Suppressor macrophage (primary cell): ENCODE measurements around the gene UBL4B.
"Not testable (repeated sequence)": the region's sequence is repeated elsewhere in the genome, so short reads cannot be mapped to it uniquely, and the experiment has no call there.

Experiments used
- DNase-seq, 4 experiments: peaks; one replicate each; pipeline ENCODE4 v3.0.0-alpha.2; 2020 to 2022
- total RNA-seq, 17 experiments: gene quantifications; one replicate each; lab custom pipeline; 2026; ENCODE audit warnings: mixed read lengths in 6 of 17, inconsistent platforms in 3 of 17; lab: John Stamatoyannopoulos, UW

UBL4B gene, protein sequence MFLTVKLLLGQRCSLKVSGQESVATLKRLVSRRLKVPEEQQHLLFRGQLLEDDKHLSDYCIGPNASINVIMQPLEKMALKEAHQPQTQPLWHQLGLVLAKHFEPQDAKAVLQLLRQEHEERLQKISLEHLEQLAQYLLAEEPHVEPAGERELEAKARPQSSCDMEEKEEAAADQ
- total RNA-seq = 0 to 0.22 (median 0) reads per million in 17 experiments

DNA sequence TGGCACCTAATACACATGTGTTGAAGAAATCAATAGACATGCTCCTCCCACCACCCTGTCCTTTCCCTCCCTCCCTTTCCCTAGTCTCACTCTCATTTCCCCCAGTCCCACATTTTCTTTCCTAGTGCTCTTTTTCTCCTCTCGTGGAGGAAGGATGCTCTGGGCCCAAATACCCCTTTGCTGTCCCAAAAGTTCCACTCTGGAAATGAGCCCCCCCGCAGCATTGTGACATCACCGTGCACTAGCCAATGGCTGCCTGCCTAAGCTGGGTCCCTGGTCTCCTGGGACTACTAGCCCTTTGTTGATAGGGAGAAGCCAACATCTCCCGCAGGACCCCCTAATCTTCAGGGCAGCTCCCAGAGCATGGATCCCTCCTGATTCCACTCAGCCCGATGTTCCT, at the start of gene UBL4B:
TSS of gene UBL4B (plus strand) at position 301 of the 400 bp plus-strand sequence. CDS start at position 393, 92 bp downstream.
- DNase-seq = no peak

- no peak for DNase-seq
Observed at GRCh38 chr1:110062612-110063011, 49.6 kb upstream of the UBL4B start.

GRCh38 chr1:110063781-110064180, 48.5 kb upstream of the UBL4B start:
- no peak for DNase-seq

DNA sequence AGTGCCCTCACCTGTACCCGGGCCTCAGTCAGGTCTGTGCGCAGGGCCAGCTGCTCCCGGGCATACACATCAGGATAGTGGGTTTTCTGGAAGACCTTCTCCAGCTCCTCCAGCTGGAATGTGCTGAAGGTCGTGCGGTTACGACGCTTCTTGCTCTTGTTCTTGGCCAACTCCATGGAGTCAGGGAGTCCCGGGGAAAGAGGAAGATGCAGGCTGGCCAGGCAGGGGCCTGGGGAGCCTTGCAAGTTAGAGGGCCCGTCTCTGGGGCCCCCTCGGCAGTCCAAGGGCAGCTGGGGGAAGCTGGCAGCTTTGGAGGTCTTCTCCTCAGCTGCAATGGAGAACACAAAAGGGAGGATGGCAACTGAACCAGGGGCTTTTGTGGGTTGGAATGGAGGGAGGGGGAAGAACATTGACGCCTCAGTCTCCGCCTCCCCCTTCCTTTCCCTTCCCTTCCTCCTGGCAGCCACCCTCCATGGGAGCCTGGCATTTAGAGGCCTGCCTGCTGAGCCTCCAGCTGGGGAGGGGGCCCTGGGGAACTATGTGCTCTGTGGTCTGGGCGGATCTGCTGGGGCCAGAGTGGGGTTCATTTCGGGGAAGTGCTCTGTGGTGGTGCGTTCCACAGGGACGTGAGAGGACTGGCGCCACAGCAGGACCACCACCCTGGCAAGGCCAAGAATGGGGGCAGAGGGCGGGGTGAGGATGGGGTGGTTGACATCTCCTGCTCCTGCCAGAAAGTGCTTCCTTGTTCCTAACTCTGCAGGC, 47.5 kb upstream of the UBL4B start:
- no peak for DNase-seq

GRCh38 chr1:110065841-110066240, 46.4 kb upstream of the UBL4B start:
- no peak for DNase-seq

- DNase-seq = no peak
Observed at GRCh38 chr1:110067479-110067892, 44.8 kb upstream of the UBL4B start.

DNA sequence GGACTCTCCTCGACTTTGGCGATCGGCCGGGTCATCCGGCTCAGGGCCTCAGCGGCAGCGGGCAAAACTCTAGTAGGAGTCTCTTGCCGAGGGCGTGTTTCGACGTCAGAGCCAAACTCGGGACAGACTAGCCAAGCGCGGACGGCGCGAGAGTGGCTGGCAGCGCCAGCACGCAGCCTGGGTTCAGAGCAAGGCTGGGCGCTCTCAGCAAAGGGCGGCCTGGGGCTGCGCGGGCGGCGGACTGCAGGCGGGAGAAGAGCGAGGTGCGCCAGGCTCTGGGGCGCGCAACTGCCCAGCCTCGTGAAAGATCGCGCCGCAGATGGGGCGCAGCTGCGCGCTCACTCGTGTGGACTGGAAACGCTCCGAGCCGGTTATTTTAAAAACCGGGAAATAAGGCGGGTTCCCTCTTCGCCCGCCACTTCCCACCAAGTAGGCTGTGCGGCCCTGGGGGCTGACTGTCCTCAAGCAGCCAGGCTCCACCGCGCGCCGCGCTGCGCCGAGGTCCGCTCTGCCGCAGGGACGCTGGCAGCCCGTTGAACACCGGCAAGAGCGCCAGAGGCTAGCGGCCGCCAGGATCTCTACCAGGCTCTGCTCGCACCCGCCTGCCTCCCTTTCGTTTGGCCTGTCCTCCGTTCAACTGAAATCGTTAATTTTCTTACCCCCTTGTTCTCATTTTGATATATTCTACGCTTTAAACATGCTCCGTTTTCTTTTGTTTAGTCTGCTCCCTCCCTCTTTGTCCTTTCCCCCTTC, 44.2 kb upstream of the UBL4B start:
- DNase-seq = peak; percentile 17 to 53 (median 45)

DNA sequence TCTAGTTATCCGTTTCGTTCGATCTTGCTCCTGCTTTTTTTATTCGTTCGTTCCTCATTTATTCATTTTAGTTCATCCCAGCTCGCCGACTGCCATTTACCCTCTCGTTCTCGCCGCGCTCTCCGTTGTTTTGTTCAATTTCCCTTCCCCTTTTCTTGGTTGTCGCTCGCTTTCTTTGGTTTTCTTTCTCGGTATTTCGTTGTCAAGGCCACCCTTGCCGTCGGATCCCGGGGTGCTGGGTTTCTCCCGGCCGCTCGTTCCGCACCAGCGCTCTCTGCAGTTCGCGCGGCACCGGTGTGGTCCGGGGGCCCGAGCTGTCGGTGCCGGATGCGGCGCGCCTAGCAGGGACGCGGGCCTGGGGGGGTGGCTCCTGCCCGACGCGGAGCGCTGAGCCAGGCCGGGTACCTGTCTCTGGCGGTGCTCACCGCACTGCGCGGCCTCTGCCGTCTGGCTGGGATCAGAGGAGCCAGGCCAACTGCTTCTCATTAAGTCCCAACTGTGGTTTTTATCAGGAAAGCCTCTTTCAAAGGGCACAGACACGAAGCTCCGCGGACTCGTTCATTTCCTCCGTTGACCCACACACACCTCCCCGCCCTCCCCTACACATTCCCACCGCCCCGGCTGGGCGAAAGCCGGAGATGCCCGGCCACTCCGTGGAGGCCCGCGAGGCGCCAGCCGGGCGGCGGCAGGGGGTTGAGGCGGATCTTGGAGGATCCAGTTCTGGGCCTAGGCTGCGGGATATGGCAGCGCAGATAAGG, 43.4 kb upstream of the UBL4B start:
- DNase-seq = peak; percentile 21 to 53 (median 40)

GRCh38 chr1:110069404-110070281, 42.6 kb upstream of the UBL4B start:
- DNase-seq = peak in 3 of 4 experiments; percentile 6 to 31 (median 25)

DNA sequence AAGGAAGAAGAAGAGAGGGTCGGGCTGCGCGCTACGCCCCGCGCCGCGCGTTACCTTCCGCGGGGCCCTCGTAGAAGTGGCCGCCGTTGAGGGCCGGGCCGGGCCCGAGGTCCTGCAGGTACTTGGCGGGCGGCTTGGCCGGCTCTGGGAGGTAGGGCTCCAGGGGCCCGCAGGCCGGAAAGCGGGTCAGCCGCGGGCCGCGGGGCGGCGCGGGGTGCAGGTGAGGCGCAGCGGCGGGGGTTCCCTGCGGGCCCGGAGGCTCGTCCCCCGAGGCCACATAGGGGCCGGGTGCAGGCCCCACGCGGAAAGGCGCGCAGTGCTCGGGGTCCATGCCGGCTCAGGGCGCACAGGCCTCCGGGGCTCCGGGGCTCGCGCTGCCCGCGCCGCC, 42.0 kb upstream of the UBL4B start:
- no peak for DNase-seq

DNA sequence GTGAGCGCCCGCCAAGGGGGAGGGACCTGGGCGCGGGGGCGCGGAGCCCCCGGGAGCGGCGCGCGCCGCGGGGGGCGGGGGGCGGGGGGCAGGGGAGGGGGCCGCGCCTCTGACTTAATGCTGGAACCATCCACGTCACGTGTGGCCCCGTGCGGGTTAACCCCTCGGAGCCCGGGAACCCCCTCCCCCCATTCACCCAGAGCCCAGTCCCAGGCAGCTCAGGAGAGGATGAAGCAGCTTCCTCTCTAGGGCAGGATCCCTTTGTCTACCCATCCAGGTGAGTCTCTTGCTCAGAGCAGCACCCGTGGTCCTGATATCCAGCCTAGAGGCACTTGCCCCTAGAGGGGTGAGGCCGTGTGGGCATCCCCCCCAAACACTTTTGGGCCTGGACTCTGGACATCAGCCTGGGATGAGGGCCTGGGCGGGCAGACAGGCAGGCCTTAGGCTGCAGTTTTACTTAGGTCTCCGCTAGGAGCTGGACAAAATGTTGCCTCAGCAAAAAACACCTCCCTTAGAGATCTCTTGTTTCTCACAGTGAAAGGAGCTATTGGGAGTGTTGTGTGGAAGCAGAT, 41.5 kb upstream of the UBL4B start, which contains the start of gene ALX3:
TSS of gene ALX3 (minus strand) at position 2 of the 572 bp plus-strand sequence. CDS start 60 bp downstream, outside the sequence.
- DNase-seq = no peak

- DNase-seq = peak; percentile 13 to 46 (median 27)
Observed at GRCh38 chr1:110074166-110074565, 38.1 kb upstream of the UBL4B start.

- DNase-seq = no peak
Observed at GRCh38 chr1:110076789-110077500, 35.3 kb upstream of the UBL4B start.

- not testable (repeated sequence) for DNase-seq
Observed at GRCh38 chr1:110079995-110080394, 32.2 kb upstream of the UBL4B start.

GRCh38 chr1:110081061-110081460, 31.2 kb upstream of the UBL4B start:
- DNase-seq = no peak

GRCh38 chr1:110082477-110082876, 29.8 kb upstream of the UBL4B start:
- DNase-seq = no peak

GRCh38 chr1:110083061-110083865, 29.0 kb upstream of the UBL4B start:
- peak in 2 of 4 experiments; percentile 24 to 26 for DNase-seq

GRCh38 chr1:110083866-110084226, 28.4 kb upstream of the UBL4B start:
- DNase-seq = peak in 2 of 4 experiments; percentile 9 to 24
